GM19025 (cell line): ENCODE results near the gene YBX1.

Experiments used
- ATAC-seq: cut with Tn5 transposase; IDR thresholded peaks from one replicate; pipeline ENCODE4 v1.9.1; 2021; ENCODE audit warnings: mild to moderate bottlenecking, low read depth, moderate library complexity; ENCODE audit not compliant: unreplicated experiment

Gene YBX1

GRCh38 chr1:42733415-42734200 lies 51.4 kb downstream of the YBX1 start:
- ATAC-seq = no peak

DNA sequence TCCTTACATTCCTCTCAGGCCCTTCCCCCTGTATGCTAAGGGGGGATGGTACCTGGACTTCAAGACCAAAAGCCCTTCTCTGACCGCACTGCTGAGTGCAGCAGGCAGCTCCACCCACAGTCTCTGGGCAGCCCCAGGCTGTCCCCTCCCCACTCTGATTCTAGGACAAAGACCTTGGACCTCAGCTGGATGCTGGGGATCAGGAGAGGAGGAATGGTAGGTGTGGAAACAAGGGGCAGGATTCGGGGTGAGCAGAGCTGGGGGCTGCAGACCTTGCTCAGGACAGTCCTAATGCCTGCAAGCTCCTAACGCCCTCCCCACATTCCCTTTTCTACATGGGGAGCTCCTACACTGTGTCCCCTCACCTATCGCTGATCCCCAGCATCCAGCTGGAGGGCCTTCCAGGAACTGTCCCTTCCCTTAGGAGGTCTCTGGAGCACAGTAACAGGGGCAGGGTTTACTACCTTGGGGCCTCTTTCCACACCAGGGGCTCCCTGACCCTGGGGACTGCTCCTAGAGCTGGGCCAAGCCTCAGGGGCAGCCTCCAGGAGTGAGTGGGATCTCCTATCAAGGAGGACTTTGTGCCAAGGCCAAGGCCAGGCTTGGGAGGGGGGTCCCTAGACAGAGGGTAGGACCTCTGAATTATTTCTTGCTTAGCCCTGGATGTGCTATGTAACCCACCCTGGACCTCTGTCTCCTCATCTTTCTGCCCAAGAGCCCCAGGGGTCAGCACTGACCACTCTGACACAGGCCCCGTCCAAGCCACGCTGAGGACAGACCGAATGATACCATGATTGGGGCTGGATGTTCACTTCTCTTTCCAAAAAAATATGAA lies 52.2 kb downstream of the YBX1 start:
- ATAC-seq = no peak

DNA sequence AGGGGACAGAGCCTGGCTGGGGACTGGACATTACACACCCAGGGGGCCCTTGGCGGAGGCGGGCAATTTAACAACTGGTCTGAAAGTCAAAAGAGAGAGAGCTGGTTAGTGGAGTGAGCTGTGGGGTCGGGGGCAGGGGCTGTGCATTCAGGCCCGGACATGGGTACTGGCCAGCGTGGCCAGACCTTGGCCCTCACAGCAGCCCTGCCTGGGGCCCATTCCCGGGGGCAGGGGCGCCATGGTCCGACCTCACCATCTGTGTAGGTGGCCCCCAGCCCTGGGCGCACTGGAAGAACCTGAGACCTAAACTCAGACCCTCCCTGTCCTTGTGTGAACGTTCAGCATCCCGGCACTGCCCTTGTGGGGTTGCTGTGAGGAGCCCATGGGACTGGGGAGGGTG lies 52.8 kb downstream of the YBX1 start:
- no peak for ATAC-seq

DNA sequence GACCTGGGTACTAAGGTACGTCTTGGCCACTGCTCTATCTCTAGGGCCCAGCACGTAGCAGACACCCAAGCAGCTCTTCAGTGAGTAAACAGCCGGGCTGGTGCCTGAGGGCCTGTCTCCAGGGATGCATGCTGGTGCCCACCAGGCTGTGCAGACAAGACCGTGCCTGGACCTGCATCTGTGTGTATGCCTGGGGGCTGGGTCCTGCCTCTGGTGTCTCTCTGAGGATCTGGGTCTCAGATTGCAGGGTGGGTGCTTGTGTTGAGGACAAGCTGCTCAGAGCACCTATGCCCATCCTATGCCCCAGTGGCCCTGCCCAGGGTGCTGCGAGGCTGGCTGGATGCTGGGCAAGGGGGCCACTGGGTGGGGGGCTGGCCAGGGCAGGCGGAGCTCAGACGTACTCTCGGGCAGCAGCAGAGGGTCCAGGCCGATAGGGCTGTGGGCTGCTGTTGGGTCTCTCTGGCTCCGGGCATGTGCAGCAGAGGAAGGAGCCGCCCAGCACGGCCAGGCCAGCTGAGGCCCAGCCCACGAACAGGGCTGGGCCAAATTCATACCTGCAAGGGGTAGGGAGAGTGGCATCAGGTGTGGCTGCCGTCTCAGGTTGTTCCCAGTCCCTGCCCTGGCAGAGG lies 53.4 kb downstream of the YBX1 start:
- no peak for ATAC-seq

DNA sequence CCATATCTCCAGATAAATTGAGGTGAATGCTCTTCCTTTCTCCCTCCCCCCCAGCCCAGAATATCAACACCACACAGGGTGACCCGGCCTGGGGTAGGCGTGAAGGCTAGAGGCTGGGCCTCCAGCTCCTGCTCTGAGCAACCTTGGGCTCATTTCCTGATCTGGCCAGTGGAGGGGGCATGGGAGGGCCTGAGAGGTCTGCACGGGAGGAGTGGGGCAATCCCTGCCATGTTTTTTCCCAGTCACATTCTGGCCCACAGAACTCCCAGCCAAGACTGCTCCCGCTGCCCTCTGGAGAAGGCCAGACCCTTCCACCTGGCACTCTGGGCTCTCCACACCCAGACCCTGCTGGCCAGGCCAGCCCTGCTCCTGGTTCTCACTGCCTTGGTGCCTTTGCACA lies 53.9 kb downstream of the YBX1 start:
- no peak for ATAC-seq

DNA sequence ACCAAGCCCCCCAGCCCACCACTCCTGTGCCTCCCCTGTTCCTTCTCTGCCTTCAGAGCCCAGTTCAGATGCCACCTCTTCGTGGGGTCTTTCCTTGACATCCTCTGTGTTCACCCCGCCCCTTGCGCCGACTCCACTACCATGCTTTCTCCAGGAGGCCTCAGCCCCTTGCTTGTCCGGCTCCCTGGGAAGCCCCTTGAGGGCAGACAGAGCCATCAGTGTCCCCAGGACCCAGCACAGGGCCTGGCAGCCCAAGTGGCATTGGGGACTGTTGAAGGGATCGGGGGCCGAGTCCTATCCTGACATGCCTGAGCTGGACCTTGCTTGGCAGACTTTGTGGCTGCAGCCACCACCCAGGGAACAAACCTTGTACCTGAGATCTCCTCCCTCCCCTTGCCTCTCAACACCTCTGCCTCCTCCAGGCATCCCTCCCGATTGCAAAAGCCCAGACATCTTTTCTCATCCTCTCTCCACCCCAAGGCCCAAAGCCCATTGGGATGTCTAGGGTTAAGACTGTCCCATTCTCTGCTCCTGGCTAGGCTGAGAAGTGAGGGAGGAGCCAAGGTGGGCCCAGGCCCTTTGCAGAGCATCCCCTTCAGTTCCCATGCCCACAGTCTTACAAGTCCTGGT lies 54.5 kb downstream of the YBX1 start:
- no peak for ATAC-seq

DNA sequence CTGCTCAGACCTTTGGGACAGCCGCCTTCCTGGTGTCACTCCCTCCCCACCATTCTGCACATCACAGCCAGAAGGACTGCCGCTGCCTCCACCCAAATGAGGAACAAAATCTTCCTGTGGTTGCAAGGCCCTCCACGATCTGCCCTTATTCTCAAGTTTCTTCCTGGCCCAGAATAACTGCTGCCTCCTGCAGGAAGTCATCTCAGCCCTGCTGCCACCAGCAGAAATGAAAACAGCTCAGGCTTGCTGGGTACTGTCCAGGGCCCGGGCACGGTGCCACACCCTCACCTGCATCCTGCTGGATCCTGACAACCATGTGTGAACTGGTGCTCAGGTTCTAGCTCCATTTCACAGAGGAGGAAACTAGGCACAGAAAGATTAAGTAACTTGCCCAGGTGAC lies 55.0 kb downstream of the YBX1 start:
- no peak for ATAC-seq

DNA sequence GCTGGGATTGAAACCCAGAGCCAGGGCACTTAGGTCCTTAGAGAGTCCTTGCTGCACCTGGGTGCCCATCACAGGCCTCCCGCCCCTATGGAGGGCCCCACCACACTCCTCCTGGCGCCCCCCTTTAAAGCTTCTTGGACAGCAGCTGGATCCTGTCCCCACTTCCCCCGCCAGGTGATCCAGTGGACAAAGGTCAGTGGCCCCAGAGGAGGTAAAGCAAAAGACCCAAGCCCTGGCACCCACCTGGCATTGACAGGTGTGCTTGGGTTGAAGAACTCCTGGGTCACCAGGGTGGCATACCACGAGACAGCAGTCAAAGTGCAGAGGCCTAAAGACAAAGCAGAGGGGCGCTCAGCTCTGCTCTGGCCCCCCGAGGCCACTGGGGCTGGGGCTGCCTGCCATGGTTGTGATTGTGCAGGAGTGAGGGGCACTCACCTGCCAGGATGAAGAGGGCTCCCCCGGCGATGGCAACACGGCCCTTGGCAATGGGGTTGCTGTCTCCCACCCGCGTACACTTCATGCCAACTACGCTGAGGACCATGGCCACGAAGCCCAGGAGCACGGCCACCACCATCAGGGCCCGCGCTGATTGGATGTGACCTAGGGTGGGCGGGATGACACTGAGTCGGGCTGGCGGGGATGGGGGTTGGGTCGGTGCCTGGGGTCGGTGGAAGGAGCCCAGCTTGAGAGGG lies 55.9 kb downstream of the YBX1 start:
- no peak for ATAC-seq

- no peak for ATAC-seq
Measured at GRCh38 chr1:42738678-42739226, 56.5 kb downstream of the YBX1 start.

DNA sequence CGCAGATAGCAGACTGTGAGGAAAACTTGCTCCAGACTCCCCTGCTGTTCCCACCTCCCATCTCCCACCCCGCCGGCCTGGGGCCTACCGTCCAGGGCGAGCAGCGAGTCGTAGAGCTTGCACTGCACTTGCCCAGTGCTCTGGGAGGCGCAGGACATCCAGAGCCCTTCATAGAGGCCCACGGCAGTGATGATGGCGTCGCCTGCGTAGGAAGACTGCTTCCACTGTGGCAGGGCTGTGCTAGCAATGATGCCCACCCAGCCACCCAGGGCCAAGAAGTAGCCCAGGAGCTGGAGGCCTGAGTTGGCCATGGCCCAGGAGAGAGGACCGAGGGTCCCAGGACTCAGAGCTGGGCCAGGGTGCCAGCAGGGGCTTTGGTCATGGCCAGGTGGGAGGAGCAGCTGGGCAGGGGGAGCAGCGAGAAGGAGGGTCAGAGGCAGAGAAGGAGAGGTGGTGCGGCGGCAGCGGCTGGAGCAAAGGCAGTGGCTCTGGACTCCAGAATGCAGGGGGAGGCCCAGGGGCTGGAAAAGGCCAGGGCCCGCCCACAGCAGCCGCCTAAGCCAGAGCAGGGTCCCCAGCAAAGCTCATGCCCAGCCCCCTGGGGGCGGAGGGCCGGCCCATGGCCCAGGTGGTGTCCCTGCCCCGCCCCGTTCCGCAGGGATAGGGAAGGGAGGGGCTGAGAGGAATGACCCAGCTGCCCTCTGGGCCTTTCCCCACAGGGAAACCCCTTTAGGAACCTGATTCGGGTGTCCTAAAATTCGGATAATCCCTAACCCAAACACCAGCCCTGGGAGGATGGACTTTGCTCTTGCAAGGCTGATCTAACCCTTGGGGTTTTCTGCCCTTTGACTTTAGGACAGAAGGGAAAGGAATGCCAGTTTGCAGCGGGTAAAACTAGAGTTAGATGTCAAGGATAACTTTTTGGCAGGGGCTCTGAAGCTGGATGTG lies 57.8 kb downstream of the YBX1 start, which contains the start of gene CLDN19:
Gene CLDN19, minus strand, starts transcription at position 484 of the 948 bp plus-strand sequence. Its CDS starts 173 bp downstream, at position 311.
- ATAC-seq = no peak

DNA sequence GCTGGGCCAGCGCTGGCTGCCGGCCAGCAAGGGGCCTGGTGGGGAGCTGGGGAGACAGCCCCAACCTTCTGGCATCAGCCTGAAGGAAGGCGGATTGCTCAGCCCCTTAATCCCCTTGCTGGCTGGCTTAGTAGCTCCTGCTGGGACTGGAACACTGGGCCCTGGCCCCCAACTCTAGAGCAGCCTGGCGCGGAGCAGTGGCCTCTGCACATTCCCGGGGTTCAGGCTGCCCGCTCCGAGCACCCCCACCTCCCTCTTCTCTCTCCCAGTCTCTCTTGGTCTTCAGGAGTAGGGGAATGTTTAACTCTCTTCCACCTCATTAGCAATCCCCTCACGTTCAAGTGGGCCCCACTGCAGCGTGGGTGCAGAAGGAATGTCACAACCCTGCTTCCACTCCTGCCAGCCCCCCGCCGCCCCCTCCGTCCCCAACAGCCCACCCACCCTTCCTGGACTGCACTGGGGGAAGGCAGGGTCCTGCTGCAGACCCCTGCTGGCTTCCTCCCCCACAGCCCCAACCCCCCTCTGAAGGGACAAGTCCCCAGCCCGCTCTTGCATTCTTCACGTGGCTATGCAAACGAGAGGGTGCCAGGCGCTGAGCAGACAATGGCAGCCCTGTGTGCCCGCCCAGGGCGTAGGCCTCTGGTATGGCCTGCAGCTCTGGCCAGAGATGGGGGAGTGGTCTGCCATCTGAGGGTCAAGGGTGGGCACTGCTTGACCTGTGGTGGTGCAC lies 58.8 kb downstream of the YBX1 start:
- ATAC-seq = no peak

DNA sequence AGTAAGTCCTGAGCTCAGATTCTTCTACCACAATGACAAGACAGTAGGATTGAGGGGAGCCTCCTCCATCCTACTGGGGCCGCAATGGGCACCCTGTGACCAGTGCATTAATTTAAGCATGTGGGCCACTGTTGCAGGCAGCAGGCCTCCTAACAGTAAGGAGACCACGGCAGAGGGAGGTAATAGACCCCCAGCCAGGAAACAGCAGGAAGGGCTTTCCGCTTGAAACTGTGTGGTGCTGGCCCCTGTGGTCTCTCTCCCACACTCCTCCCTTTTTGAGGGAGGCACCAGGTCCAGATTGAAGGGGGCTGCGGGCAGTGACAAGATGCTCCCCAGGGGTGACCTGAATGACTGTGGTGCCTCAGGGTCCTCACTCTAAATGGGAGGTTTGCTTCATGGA lies 59.5 kb downstream of the YBX1 start:
- ATAC-seq = no peak

DNA sequence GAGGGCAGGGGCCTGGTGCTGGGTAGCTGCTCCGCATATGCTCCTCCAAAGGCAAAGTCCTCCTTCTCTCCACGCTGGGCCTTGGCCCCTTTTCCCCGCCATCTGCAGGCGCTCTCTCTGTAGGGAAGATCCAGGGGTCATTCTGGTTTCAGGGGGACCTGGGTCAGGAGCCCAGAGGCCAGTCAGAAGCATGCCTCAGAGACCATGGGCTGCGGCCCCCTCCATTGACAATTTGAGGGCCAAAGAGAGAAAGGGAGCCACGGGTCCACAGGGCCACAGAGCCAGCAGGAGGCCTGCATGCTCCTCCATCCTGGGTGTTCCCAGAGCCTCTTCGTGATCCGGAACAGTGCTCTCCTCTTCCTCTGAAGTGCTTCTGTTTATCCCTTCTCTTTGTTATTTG lies 59.9 kb downstream of the YBX1 start:
- ATAC-seq = no peak

DNA sequence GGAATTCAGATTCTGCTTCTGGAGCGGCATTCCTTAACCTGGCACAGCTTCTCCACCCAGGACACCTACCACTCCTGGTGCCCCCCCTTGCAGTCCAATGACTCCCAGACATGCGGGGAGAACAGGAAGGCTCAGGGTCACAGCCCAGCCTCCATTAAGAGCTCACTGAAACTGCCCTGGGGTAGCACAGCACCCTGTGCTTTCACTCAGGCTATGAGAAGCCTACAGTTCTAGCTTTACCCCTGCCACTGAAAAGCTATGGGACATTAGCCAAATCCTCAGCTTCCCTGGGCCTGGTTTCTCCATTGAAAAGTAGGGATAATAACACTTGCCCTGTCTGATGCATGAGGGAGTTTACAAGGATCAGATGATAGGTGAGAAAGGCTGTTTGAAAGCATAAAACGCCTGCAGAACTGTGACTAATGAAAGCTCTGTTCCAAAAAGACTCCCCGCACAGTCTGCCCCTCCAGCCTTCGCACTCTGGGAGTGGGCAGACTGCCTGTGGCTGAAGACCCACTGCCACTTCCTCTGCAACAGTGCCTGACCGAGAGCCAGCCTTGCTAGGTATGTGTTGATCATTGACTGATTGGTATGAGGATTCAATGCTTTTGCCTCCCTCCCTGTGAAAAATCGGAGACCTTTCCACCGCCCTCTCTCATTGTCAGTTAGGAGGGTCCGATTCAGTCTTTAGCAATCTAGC lies 60.5 kb downstream of the YBX1 start:
- ATAC-seq = no peak

DNA sequence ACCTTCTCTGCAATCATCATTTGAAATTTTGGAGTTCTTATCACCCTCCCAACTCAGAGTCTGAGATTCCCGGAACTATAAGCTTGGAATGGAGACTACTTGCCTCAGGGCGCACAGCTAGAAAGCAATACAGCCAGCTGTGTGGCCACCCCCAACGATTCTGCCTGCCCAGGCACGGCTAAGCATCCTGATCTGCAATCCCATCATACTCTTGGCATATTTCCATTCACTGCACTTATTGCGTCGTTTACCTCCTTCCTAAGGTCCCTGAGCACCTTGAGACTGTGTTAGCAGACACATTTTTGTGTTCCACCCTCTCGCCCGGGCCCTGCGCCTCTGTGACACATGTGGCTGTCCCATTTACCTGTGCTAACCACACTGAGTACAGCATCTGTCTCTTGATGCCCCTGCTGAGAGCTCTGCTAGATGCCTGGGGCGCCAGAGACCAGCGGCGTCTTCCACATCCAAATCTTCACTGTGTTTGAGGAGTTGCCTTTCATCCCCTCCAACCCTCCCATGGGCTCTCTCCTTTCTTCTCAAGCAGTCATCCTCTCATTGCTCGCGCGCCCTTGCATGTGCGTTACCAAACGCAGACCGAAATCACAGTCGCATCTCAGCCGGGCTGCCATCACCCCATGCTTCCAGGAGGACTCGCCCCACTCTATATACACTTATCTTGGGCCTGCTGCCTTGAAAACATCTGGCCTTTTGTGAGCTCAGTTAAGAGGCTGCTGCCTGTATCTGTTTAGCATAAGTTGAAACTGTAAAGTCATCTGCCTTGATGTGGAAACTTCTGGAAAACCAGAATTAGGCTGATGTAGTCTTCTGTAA lies 61.3 kb downstream of the YBX1 start:
- no peak for ATAC-seq

- no peak for ATAC-seq
Measured at GRCh38 chr1:42744148-42744413, 61.9 kb downstream of the YBX1 start.

- no peak for ATAC-seq
Measured at GRCh38 chr1:42745851-42746250, 63.6 kb downstream of the YBX1 start.
